ENCODE results near the gene RANGAP1.
"Not testable (repeated sequence)": the region's sequence is repeated elsewhere in the genome, so short reads cannot be mapped to it uniquely, and the experiment has no call there.

RANGAP1 gene

GRCh38 chr22:41302811-41303210 is 16.8 kb upstream of the RANGAP1 start:
- peaks cover 19 to 20% of the 10 kb centered on the region in 2 experiments for H3K4me1 ChIP-seq (ENCODE audit: control insufficient read depth in 1 of 2, insufficient read depth in 1 of 2, low read depth in 1 of 2, low read length in 1 of 2)
- no peaks in the 10 kb centered on the region for H3K36me3 ChIP-seq
- no peaks in the 10 kb centered on the region for H3K9me3 ChIP-seq
- TF ChIP-seq CTCF (IDR thresholded peaks at IDR 0.05): no peak
- H3K4me3 ChIP-seq (ENCODE audit: low read depth in 1 of 2, low read length in 1 of 2): peak overlapping the region; percentile 73 to 80
- H3K27ac ChIP-seq: no peak overlapping the region
- no peaks in the 10 kb centered on the region for H3K27me3 ChIP-seq

GRCh38 chr22:41302021-41302767 is 16.2 kb upstream of the RANGAP1 start:
- no peaks in the 10 kb centered on the region for H3K36me3 ChIP-seq
- H3K9me3 ChIP-seq: no peaks in the 10 kb centered on the region
- H3K27ac ChIP-seq: peak overlapping the region; percentile 67
- no peaks in the 10 kb centered on the region for H3K27me3 ChIP-seq
- no peak for TF ChIP-seq CTCF (IDR thresholded peaks at IDR 0.05)
- H3K4me3 ChIP-seq (ENCODE audit: low read depth in 1 of 2, low read length in 1 of 2): peak overlapping the region; percentile 73 to 80
- peaks cover 19 to 20% of the 10 kb centered on the region in 2 experiments for H3K4me1 ChIP-seq (ENCODE audit: control insufficient read depth in 1 of 2, insufficient read depth in 1 of 2, low read depth in 1 of 2, low read length in 1 of 2)

- Histone ChIP-seq H3K4me3 (ENCODE audit: low read depth in 1 of 2, low read length in 1 of 2) (peak within 1 kb of the TSS; percentile 73 to 80), H3K36me3 (no peaks in the 10 kb centered on the region), H3K9me3 (no peaks in the 10 kb centered on the region), H3K27ac (peak within 1 kb of the TSS; percentile 67), H3K4me1 (ENCODE audit: control insufficient read depth in 1 of 2, insufficient read depth in 1 of 2, low read depth in 1 of 2, low read length in 1 of 2) (peaks cover 19 to 20% of the 10 kb centered on the region in 2 experiments), H3K27me3 (no peaks in the 10 kb centered on the region)
- peak; percentile 72 for TF ChIP-seq CTCF (IDR thresholded peaks at IDR 0.05)
Measured at GRCh38 chr22:41301085-41302020, 15.4 kb upstream of the RANGAP1 start, which contains the start of gene ZC3H7B. TSS of gene ZC3H7B (plus strand) at chr22:41301525. CDS start at chr22:41320661, 19,136 bp downstream.

GRCh38 chr22:41300661-41301060 is 14.7 kb upstream of the RANGAP1 start:
- no peaks in the 10 kb centered on the region for H3K27me3 ChIP-seq
- no peak for TF ChIP-seq CTCF (IDR thresholded peaks at IDR 0.05)
- peak overlapping the region; percentile 73 to 80 for H3K4me3 ChIP-seq (ENCODE audit: low read depth in 1 of 2, low read length in 1 of 2)
- peak overlapping the region; percentile 67 for H3K27ac ChIP-seq
- H3K9me3 ChIP-seq: no peaks in the 10 kb centered on the region
- H3K4me1 ChIP-seq (ENCODE audit: control insufficient read depth in 1 of 2, insufficient read depth in 1 of 2, low read depth in 1 of 2, low read length in 1 of 2): peaks cover 19 to 20% of the 10 kb centered on the region in 2 experiments
- H3K36me3 ChIP-seq: no peaks in the 10 kb centered on the region

GRCh38 chr22:41296826-41297667 is 11.1 kb upstream of the RANGAP1 start:
- Histone ChIP-seq H3K27ac (no peak overlapping the region), H3K4me3 (ENCODE audit: low read depth in 1 of 2, low read length in 1 of 2) (no peak overlapping the region), H3K27me3 (no peaks in the 10 kb centered on the region), H3K36me3 (no peaks in the 10 kb centered on the region), H3K9me3 (no peaks in the 10 kb centered on the region), H3K4me1 (ENCODE audit: control insufficient read depth in 1 of 2, insufficient read depth in 1 of 2, low read depth in 1 of 2, low read length in 1 of 2) (peaks cover 8% of the 10 kb centered on the region in 2 experiments)
- TF ChIP-seq CTCF (IDR thresholded peaks at IDR 0.05): no peak

GRCh38 chr22:41294816-41295215 is 8.8 kb upstream of the RANGAP1 start:
- H3K27ac ChIP-seq; H3K9me3 ChIP-seq; H3K27me3 ChIP-seq; H3K36me3 ChIP-seq; H3K4me3 ChIP-seq (ENCODE audit: low read depth in 1 of 2, low read length in 1 of 2); H3K4me1 ChIP-seq (ENCODE audit: control insufficient read depth in 1 of 2, insufficient read depth in 1 of 2, low read depth in 1 of 2, low read length in 1 of 2): not testable (repeated sequence)
